Measurements from ENCODE around the gene ZNF391. TPM values are rescaled to one million over a fixed set of nuclear protein-coding genes. Genes with fewer than 3 reads are reported as not detected.

Gene ZNF391
- total and polyA plus RNA-seq, 7 experiments from 2014 or later: 0.19 to 5.7 (median 3.4) TPM

DNA sequence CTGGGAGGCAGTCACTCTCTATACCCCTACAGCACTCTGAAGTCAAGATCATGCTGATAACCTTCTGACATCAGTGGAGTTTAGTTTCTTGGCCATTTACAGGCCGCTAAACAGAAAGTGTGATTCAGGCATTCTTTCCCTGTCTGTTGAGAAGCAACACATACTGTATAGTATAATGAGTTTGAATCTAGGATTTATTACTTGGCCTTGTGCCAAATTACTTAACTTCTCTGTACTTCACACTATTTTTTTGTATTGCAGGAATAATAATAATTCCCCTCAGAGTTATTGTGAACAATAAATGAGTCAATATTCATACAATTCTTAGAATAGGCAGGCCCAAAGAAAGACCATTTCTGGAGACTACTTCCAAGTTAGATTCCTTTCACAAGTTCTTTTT, 4.1 kb downstream of the ZNF391 start:
- no peaks in the 10 kb centered on the region for H3K27me3 ChIP-seq (ENCODE audit: control insufficient read depth in 2 of 2, insufficient read depth in 2 of 2, low read length in 2 of 2)
- ChIA-PET CTCF (no interaction called here), POLR2A (no interaction called here)
- H3K9me3 ChIP-seq (ENCODE audit: control insufficient read depth in 2 of 3, low read length in 3 of 3): no peaks in the 10 kb centered on the region
- Mint-ChIP-seq H3K4me1 (peaks cover 9 to 31% (median 18%) of the 10 kb centered on the region in 7 donors), H3K27ac (no peak overlapping the region), H3K4me3 (no peak overlapping the region), H3K36me3 (peaks cover 0 to 38% (median 13%) of the 10 kb centered on the region in 5 donors), H3K27me3 (peaks cover 0 to 2% (median 0%) of the 10 kb centered on the region in 5 donors), H3K9me3 (peaks cover 0 to 15% (median 6%) of the 10 kb centered on the region in 11 donors)
- H3K36me3 ChIP-seq (ENCODE audit: control insufficient read depth in 2 of 3, insufficient read depth in 3 of 3, low read length in 3 of 3): no peaks in the 10 kb centered on the region
- intact Hi-C loops (cut with micrococcal nuclease): no loop called here
- no peak overlapping the region for H3K27ac ChIP-seq (ENCODE audit: low read depth, low read length)
- DNase-seq: no peak
- no peak overlapping the region for H3K4me3 ChIP-seq (ENCODE audit: low read length)
- H3K4me1 ChIP-seq (ENCODE audit: control insufficient read depth in 2 of 2, insufficient read depth in 2 of 2, low read length in 2 of 2): peaks cover 4 to 9% of the 10 kb centered on the region in 2 donors
- no peak for ATAC-seq

DNA sequence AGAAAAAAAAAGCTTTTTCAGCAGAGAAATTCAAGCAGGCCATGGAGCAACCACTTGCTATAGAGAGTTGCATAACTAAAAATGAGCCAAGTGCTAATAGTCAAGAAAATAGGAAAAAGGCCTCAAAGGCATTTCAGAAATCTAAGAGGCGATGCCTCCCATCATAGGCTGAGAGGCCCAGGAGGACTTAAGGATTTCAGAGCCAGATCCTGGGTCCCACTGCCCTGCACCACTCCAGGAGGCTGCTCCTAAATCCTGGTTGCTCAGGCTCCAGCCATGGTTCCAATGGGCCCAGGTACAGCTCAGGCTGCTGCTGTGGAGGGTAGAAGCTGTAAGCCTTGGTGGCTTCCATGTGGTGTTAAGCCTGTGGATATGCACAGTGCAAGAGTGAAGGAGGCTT, 5.5 kb downstream of the ZNF391 start:
- H3K4me3 Mint-ChIP-seq: no peak overlapping the region
- Histone ChIP-seq H3K9me3 (ENCODE audit: control insufficient read depth in 2 of 3, low read length in 3 of 3) (peaks cover 0 to 4% (median 0%) of the 10 kb centered on the region in 3 experiments), H3K36me3 (ENCODE audit: control insufficient read depth in 2 of 3, insufficient read depth in 3 of 3, low read length in 3 of 3) (peaks cover 0 to 3% (median 0%) of the 10 kb centered on the region in 3 experiments), H3K4me3 (ENCODE audit: low read length) (no peak overlapping the region), H3K27me3 (ENCODE audit: control insufficient read depth in 2 of 2, insufficient read depth in 2 of 2, low read length in 2 of 2) (no peaks in the 10 kb centered on the region), H3K4me1 (ENCODE audit: control insufficient read depth in 2 of 2, insufficient read depth in 2 of 2, low read length in 2 of 2) (peaks cover 0 to under 1% of the 10 kb centered on the region in 2 donors), H3K27ac (ENCODE audit: low read depth, low read length) (no peak overlapping the region)
- ChIA-PET POLR2A (no interaction called here), CTCF (no interaction called here)
- no peak for ATAC-seq
- no peak for DNase-seq
- H3K36me3 Mint-ChIP-seq: peaks cover 3 to 43% (median 17%) of the 10 kb centered on the region in 5 donors
- intact Hi-C loops (cut with micrococcal nuclease): no loop called here
- H3K4me1 Mint-ChIP-seq: peaks cover 0 to 21% (median 10%) of the 10 kb centered on the region in 7 donors
- H3K27me3 Mint-ChIP-seq: no peaks in the 10 kb centered on the region
- peaks cover 0 to 28% (median 10%) of the 10 kb centered on the region in 11 donors for H3K9me3 Mint-ChIP-seq
- no peak overlapping the region for H3K27ac Mint-ChIP-seq

DNA sequence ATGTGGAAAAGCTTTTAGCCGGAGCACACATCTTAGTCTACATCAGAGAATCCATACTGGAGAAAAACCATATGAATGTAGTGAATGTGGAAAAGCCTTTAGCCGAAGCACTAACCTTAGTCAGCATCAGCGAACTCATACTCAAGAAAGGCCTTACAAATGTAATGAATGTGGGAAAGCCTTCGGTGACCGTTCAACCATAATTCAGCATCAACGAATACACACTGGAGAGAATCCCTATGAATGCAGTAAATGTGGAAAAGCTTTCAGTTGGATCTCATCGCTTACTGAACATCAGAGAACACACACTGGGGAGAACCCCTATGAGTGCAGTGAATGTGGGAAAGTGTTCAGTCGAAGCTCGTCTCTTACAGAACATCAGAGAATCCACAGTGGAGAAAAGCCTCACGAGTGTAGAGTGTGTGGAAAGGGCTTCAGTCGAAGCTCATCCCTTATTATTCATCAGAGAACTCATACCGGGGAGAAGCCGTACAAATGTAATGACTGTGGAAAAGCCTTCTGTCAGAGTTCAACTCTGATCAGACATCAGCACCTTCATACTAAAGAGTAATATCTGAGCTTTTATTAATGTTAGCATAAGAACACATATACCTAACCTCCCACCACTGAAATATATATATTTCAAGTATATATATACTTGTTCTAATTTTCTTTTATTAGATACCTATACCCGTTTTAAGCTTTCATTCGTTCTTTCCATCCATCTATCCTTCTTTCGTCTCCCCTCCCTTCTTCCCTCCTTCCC, 12.5 kb downstream of the ZNF391 start:
- H3K36me3 ChIP-seq (ENCODE audit: control insufficient read depth in 2 of 3, insufficient read depth in 3 of 3, low read length in 3 of 3): peaks cover 0 to 13% (median 0%) of the 10 kb centered on the region in 3 experiments
- DNase-seq (no peak), ATAC-seq (no peak)
- H3K4me1 Mint-ChIP-seq: no peaks in the 10 kb centered on the region
- H3K4me3 Mint-ChIP-seq: no peak overlapping the region
- H3K27me3 Mint-ChIP-seq: no peaks in the 10 kb centered on the region
- H3K9me3 ChIP-seq (ENCODE audit: control insufficient read depth in 2 of 3, low read length in 3 of 3): peaks cover 5 to 41% (median 16%) of the 10 kb centered on the region in 3 experiments
- ChIA-PET CTCF (no interaction called here), POLR2A (no interaction called here)
- H3K27ac Mint-ChIP-seq: no peak overlapping the region
- H3K9me3 Mint-ChIP-seq: peaks cover 15 to 75% (median 50%) of the 10 kb centered on the region in 11 donors
- H3K27ac ChIP-seq (ENCODE audit: low read depth, low read length): no peak overlapping the region
- H3K4me1 ChIP-seq (ENCODE audit: control insufficient read depth in 2 of 2, insufficient read depth in 2 of 2, low read length in 2 of 2): no peaks in the 10 kb centered on the region
- intact Hi-C loops (cut with micrococcal nuclease): no loop called here
- no peak overlapping the region for H3K4me3 ChIP-seq (ENCODE audit: low read length)
- peaks cover 27 to 64% (median 54%) of the 10 kb centered on the region in 5 donors for H3K36me3 Mint-ChIP-seq
- no peaks in the 10 kb centered on the region for H3K27me3 ChIP-seq (ENCODE audit: control insufficient read depth in 2 of 2, insufficient read depth in 2 of 2, low read length in 2 of 2)

DNA sequence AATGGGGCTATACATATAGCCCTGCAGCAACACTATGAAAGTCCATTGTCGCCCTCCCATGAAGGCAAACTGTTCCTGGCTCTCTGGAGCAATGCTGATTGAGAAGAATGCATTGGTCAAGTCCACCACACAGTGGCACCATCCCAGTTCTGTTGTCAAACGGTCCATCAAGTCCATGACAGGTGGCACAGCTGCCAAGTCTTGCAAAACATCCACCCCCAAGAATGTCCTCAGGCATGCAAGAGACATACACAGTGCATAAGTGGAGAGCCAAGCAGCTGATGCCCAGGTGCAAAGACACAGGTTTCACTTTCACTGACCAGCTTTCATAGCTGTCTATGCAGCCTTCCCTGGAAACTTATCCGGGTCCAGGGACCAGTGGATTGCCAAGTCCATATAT, 17.5 kb downstream of the ZNF391 start:
- Mint-ChIP-seq H3K4me1 (no peaks in the 10 kb centered on the region), H3K9me3 (peaks cover 8 to 38% (median 27%) of the 10 kb centered on the region in 11 donors), H3K4me3 (no peak overlapping the region), H3K36me3 (peaks cover 7 to 32% (median 26%) of the 10 kb centered on the region in 5 donors), H3K27ac (no peak overlapping the region), H3K27me3 (no peaks in the 10 kb centered on the region)
- ChIA-PET POLR2A (no interaction called here), CTCF (no interaction called here)
- ATAC-seq (no peak), DNase-seq (no peak)
- Histone ChIP-seq H3K9me3 (ENCODE audit: control insufficient read depth in 2 of 3, low read length in 3 of 3) (peaks cover 0 to 17% (median 6%) of the 10 kb centered on the region in 3 experiments), H3K27me3 (ENCODE audit: control insufficient read depth in 2 of 2, insufficient read depth in 2 of 2, low read length in 2 of 2) (no peaks in the 10 kb centered on the region), H3K36me3 (ENCODE audit: control insufficient read depth in 2 of 3, insufficient read depth in 3 of 3, low read length in 3 of 3) (no peaks in the 10 kb centered on the region), H3K4me3 (ENCODE audit: low read length) (no peak overlapping the region), H3K4me1 (ENCODE audit: control insufficient read depth in 2 of 2, insufficient read depth in 2 of 2, low read length in 2 of 2) (no peaks in the 10 kb centered on the region), H3K27ac (ENCODE audit: low read depth, low read length) (no peak overlapping the region)
- intact Hi-C loops (cut with micrococcal nuclease): no loop called here

DNA sequence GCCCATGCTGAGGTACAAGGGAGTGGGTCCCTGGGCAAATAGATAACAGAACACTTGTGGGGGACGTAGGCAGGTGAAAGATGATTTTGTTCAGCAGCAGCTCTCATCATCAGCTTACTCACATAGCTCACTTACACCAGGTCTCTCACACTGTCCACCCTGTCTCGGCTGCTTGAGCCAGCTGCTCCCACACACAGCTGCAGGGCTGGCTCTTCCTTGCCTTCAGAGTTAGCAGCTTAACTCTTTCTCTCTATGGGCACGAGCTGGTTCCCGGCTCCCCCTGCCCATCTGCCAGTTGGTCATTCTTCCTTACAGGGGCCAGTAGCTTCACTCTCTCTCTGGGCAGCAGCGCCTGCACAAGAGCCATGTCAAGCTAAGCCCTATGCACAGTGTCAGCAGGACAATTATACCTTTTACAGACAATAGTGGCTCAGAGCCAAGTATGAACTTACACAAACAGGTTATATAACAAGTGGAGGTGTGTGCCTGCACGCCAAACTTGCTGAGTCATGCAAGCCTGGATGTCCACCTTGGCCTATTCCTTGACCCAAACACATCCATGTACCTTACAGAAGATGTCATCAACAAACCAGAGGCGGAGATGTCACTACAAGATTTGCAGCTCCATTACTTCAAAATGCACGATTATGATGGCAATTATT, 18.7 kb downstream of the ZNF391 start:
- H3K36me3 Mint-ChIP-seq: peaks cover 3 to 22% (median 16%) of the 10 kb centered on the region in 5 donors

DNA sequence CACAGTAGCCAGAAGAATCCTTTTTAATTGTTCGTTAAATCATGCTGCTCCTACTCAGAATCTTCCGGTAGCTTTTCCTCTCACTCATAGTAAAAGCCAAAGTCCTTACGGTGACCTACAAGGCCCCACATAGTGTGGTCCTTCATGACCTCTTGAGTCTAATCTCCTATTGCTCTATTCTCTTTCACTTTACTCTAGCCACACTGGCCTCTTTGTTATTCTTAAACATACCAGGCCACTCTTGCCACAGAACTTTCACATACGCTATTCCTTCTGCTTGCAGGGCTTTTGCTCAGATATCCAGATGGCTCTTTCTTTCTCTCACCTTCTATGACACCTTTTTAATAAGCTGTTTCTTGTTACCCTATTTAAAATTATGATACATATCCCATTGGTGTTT, 25.7 kb downstream of the ZNF391 start:
- DNase-seq (no peak), ATAC-seq (no peak)
- H3K27ac ChIP-seq (ENCODE audit: low read depth, low read length): no peak overlapping the region
- Mint-ChIP-seq H3K9me3 (peaks cover 0 to 13% (median 0%) of the 10 kb centered on the region in 11 donors), H3K4me1 (no peaks in the 10 kb centered on the region), H3K4me3 (no peak overlapping the region), H3K27ac (no peak overlapping the region), H3K27me3 (peaks cover 0 to 17% (median under 1%) of the 10 kb centered on the region in 5 donors), H3K36me3 (peaks cover 0 to 11% (median 0%) of the 10 kb centered on the region in 5 donors)
- POLR2A ChIA-PET: no interaction called here
- no peaks in the 10 kb centered on the region for H3K9me3 ChIP-seq (ENCODE audit: control insufficient read depth in 2 of 3, low read length in 3 of 3)
- intact Hi-C loops (cut with micrococcal nuclease): no loop called here
- no peaks in the 10 kb centered on the region for H3K36me3 ChIP-seq (ENCODE audit: control insufficient read depth in 2 of 3, insufficient read depth in 3 of 3, low read length in 3 of 3)
- no peak overlapping the region for H3K4me3 ChIP-seq (ENCODE audit: low read length)
- no peaks in the 10 kb centered on the region for H3K4me1 ChIP-seq (ENCODE audit: control insufficient read depth in 2 of 2, insufficient read depth in 2 of 2, low read length in 2 of 2)
- H3K27me3 ChIP-seq (ENCODE audit: control insufficient read depth in 2 of 2, insufficient read depth in 2 of 2, low read length in 2 of 2): no peaks in the 10 kb centered on the region
- CTCF ChIA-PET: no interaction called here

More for the DNA sequence above, 18.7 kb downstream of the ZNF391 start:
- Mint-ChIP-seq H3K4me1 (no peaks in the 10 kb centered on the region), H3K4me3 (no peak overlapping the region), H3K27me3 (no peaks in the 10 kb centered on the region), H3K27ac (no peak overlapping the region), H3K9me3 (peaks cover 7 to 26% (median 19%) of the 10 kb centered on the region in 11 donors)
- intact Hi-C loops (cut with micrococcal nuclease): no loop called here
- ATAC-seq (no peak), DNase-seq (no peak)
- no peaks in the 10 kb centered on the region for H3K36me3 ChIP-seq (ENCODE audit: control insufficient read depth in 2 of 3, insufficient read depth in 3 of 3, low read length in 3 of 3)
- H3K4me3 ChIP-seq (ENCODE audit: low read length): no peak overlapping the region
- ChIA-PET CTCF (no interaction called here), POLR2A (interaction anchor here (0.6 kb wide), 1 partner anchor 274 kb away, joined by 3 read pairs; no protein-coding TSS in a partner anchor)
- H3K4me1 ChIP-seq (ENCODE audit: control insufficient read depth in 2 of 2, insufficient read depth in 2 of 2, low read length in 2 of 2): no peaks in the 10 kb centered on the region
- H3K27ac ChIP-seq (ENCODE audit: low read depth, low read length): no peak overlapping the region
- peaks cover 0 to 9% (median 0%) of the 10 kb centered on the region in 3 experiments for H3K9me3 ChIP-seq (ENCODE audit: control insufficient read depth in 2 of 3, low read length in 3 of 3)
- H3K27me3 ChIP-seq (ENCODE audit: control insufficient read depth in 2 of 2, insufficient read depth in 2 of 2, low read length in 2 of 2): no peaks in the 10 kb centered on the region
